ENCODE data around the gene CAMK2N1. TPM values are rescaled to one million over a fixed set of nuclear protein-coding genes. Genes with fewer than 3 reads are reported as not detected.

The CAMK2N1 gene
- total and polyA plus RNA-seq, 2 experiments from 2014 or later: 0.52 to 2.9 TPM

DNA sequence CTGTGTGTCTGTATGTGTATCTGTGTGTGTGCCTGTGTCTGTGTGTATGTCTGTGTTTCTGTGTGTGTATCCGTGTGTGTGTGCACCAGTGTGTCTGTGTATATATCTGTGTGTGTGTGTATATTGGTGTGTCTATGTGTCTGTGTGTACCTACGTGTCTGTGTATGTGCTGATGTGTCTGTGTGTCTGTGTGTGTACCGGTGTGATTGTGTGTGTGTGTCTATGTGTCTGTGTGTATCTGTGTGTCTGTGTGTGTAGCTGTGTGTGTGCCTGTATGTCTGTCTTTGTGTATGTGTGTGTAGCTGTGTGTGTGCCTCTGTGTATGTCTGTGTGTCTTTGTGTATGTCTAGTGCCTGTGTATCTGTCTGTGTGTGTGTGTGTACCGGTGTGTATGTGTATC is 32.0 kb downstream of the CAMK2N1 start:
- H3K79me2 ChIP-seq (replicated peaks; ENCODE audit: insufficient read depth): no peaks in the 10 kb centered on the region
- no peaks in the 10 kb centered on the region for H3K27me3 ChIP-seq (ENCODE audit: insufficient read depth)
- no peaks in the 10 kb centered on the region for H3K36me3 ChIP-seq (ENCODE audit: insufficient read depth)
- Mint-ChIP-seq H3K4me3 (no peak overlapping the region), H3K27ac (no peak overlapping the region), H3K27me3 (ENCODE audit: insufficient read depth, low read depth, poor library complexity) (peaks cover 4% of the 10 kb centered on the region), H3K36me3 (ENCODE audit: low read depth) (no peaks in the 10 kb centered on the region), H3K4me1 (peaks cover 5% of the 10 kb centered on the region; the same call in 2 of the 3 replicates), H3K9me3 (no peaks in the 10 kb centered on the region)
- peaks cover 4% of the 10 kb centered on the region; the same call in 1 of the 2 replicates for H3K4me1 ChIP-seq (ENCODE audit: insufficient read depth)
- H4K20me1 ChIP-seq (replicated peaks; ENCODE audit: insufficient read depth): no peaks in the 10 kb centered on the region
- no peak overlapping the region for H3K4me3 ChIP-seq
- no peak for TF ChIP-seq NANOG (IDR thresholded peaks at IDR 0.05; ENCODE audit: borderline replicate concordance)
- no peak for TF ChIP-seq POLR2AphosphoS5 (IDR thresholded peaks at IDR 0.05; ENCODE audit: low read depth)
- no peak for TF ChIP-seq ZNF331 (CRISPR knock-in tag; IDR thresholded peaks at IDR 0.05; ENCODE audit: low read depth)
- no peak for TF ChIP-seq CREB1 (CRISPR knock-in tag; IDR thresholded peaks at IDR 0.05; ENCODE audit: low read depth)
- TF ChIP-seq, protein P1, sequence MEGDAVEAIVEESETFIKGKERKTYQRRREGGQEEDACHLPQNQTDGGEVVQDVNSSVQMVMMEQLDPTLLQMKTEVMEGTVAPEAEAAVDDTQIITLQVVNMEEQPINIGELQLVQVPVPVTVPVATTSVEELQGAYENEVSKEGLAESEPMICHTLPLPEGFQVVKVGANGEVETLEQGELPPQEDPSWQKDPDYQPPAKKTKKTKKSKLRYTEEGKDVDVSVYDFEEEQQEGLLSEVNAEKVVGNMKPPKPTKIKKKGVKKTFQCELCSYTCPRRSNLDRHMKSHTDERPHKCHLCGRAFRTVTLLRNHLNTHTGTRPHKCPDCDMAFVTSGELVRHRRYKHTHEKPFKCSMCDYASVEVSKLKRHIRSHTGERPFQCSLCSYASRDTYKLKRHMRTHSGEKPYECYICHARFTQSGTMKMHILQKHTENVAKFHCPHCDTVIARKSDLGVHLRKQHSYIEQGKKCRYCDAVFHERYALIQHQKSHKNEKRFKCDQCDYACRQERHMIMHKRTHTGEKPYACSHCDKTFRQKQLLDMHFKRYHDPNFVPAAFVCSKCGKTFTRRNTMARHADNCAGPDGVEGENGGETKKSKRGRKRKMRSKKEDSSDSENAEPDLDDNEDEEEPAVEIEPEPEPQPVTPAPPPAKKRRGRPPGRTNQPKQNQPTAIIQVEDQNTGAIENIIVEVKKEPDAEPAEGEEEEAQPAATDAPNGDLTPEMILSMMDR (conservative IDR thresholded peaks at IDR 0.05; ENCODE audit: low read depth in 2 of 2): no peak
- TF ChIP-seq, protein P2, sequence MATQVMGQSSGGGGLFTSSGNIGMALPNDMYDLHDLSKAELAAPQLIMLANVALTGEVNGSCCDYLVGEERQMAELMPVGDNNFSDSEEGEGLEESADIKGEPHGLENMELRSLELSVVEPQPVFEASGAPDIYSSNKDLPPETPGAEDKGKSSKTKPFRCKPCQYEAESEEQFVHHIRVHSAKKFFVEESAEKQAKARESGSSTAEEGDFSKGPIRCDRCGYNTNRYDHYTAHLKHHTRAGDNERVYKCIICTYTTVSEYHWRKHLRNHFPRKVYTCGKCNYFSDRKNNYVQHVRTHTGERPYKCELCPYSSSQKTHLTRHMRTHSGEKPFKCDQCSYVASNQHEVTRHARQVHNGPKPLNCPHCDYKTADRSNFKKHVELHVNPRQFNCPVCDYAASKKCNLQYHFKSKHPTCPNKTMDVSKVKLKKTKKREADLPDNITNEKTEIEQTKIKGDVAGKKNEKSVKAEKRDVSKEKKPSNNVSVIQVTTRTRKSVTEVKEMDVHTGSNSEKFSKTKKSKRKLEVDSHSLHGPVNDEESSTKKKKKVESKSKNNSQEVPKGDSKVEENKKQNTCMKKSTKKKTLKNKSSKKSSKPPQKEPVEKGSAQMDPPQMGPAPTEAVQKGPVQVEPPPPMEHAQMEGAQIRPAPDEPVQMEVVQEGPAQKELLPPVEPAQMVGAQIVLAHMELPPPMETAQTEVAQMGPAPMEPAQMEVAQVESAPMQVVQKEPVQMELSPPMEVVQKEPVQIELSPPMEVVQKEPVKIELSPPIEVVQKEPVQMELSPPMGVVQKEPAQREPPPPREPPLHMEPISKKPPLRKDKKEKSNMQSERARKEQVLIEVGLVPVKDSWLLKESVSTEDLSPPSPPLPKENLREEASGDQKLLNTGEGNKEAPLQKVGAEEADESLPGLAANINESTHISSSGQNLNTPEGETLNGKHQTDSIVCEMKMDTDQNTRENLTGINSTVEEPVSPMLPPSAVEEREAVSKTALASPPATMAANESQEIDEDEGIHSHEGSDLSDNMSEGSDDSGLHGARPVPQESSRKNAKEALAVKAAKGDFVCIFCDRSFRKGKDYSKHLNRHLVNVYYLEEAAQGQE (IDR thresholded peaks at IDR 0.05; ENCODE audit: unreplicated experiment): no peak
- no peak for TF ChIP-seq STAT1 (IDR thresholded peaks at IDR 0.05; ENCODE audit: unreplicated experiment)
- no peak for TF ChIP-seq JUNB (IDR thresholded peaks at IDR 0.05; ENCODE audit: unreplicated experiment)
- TF ChIP-seq ZNF114 (CRISPR knock-in tag; IDR thresholded peaks at IDR 0.05): no peak
- no peaks in the 10 kb centered on the region for H3K9me2 ChIP-seq (ENCODE audit: insufficient read depth)
- H2AFZ ChIP-seq: no peak overlapping the region
- DNase-seq (ENCODE audit: low spot score) (no peak), ATAC-seq (no peak)
- H3F3A ChIP-seq (replicated peaks; ENCODE audit: low read depth): no peaks in the 10 kb centered on the region
- H3K27ac ChIP-seq (ENCODE audit: low read depth): no peak overlapping the region
- no peak overlapping the region for H3K4me2 ChIP-seq

DNA sequence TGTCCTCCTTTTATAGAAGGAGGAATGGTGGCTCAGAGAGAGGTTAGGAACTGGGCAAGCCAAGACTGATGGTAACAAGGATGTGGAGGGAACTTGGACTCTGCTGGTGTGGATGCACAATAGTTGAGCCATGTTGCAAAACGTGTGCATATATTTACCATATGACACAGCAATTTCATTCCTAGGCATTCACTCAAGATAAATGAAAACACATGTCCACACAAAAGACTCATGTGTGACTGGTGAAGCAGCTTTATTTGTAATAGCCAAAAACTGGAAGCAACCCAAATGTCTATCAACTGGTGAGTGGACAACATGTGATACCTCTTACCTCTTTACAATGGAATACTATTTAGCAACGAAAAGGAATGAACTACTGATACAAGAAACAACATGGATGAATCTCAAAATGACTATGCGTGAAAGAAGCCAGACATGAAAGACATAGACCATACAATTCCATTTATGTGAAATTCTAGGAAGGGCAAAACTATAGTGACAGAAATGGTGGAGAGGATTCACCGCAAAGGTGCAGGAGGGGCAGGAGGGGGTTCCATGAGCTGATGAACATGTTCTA is 36.2 kb downstream of the CAMK2N1 start:
- Mint-ChIP-seq H3K27me3 (ENCODE audit: insufficient read depth, low read depth, poor library complexity) (peaks cover 1% of the 10 kb centered on the region), H3K4me1 (peaks cover 14% of the 10 kb centered on the region), H3K36me3 (ENCODE audit: low read depth) (no peaks in the 10 kb centered on the region), H3K9me3 (no peaks in the 10 kb centered on the region), H3K27ac (no peak overlapping the region), H3K4me3 (no peak overlapping the region)
- DNase-seq (ENCODE audit: low spot score): no peak
- Histone ChIP-seq H2AFZ (peak overlapping the region; percentile 52; the same call in 1 of the 2 replicates), H3K27ac (ENCODE audit: low read depth) (no peak overlapping the region), H3K4me2 (no peak overlapping the region), H3K9me2 (ENCODE audit: insufficient read depth) (no peaks in the 10 kb centered on the region), H3K79me2 (replicated peaks; ENCODE audit: insufficient read depth) (no peaks in the 10 kb centered on the region), H3K4me3 (no peak overlapping the region), H3K4me1 (ENCODE audit: insufficient read depth) (peaks cover 15% of the 10 kb centered on the region), H4K20me1 (replicated peaks; ENCODE audit: insufficient read depth) (no peaks in the 10 kb centered on the region), H3K36me3 (ENCODE audit: insufficient read depth) (no peaks in the 10 kb centered on the region), H3F3A (replicated peaks; ENCODE audit: low read depth) (no peaks in the 10 kb centered on the region), H3K27me3 (ENCODE audit: insufficient read depth) (no peaks in the 10 kb centered on the region)
- ATAC-seq: no peak
- TF ChIP-seq JUNB (IDR thresholded peaks at IDR 0.05; ENCODE audit: unreplicated experiment): no peak

Data from GM23338 (cell line).